Measurements from ENCODE around the gene SLC22A23.

GRCh38 chr6:3315841-3316240 lies 141.0 kb downstream of the SLC22A23 start:
- no peak for TF ChIP-seq CTCF (IDR thresholded peaks at IDR 0.05)
- no peak for TF ChIP-seq EP300 (IDR thresholded peaks at IDR 0.05)
- no peak for TF ChIP-seq POLR2A (IDR thresholded peaks at IDR 0.05)

Measured in gastroesophageal sphincter (tissue), 3 donors.